Adipocyte (in vitro differentiated cells): ENCODE results near the gene LRRC10.
"Not testable (repeated sequence)": the region's sequence is repeated elsewhere in the genome, so short reads cannot be mapped to it uniquely, and the experiment has no call there.

Source experiments
- DNase-seq: peaks from one replicate; pipeline ENCODE4 v3.0.0-alpha.2; 2015; ENCODE audit warnings: low read depth
- H3K27me3 ChIP-seq: replicated peaks from 2 replicates; pipeline ENCODE4 v1.7.0; 2013; ENCODE audit warnings: mild to moderate bottlenecking, low read length, moderate library complexity; ENCODE audit not compliant: control insufficient read depth, insufficient read depth
- H3K36me3 ChIP-seq: 2 replicates; pipeline ENCODE4 v1.7.0; 2013; ENCODE audit warnings: low read length, mild to moderate bottlenecking, moderate library complexity; ENCODE audit not compliant: control insufficient read depth, insufficient read depth, severe bottlenecking
- H3K4me1 ChIP-seq: 2 replicates; pipeline ENCODE4 v1.7.0; 2013; ENCODE audit warnings: mild to moderate bottlenecking, low read length, moderate library complexity; ENCODE audit not compliant: control insufficient read depth, insufficient read depth
- H3K4me3 ChIP-seq: 2 replicates; pipeline ENCODE4 v1.7.0; 2013; ENCODE audit warnings: mild to moderate bottlenecking, low read length, moderate library complexity
- H3K9ac ChIP-seq: 2 replicates; pipeline ENCODE4 v1.7.0; 2013; ENCODE audit warnings: mild to moderate bottlenecking, low read length, moderate library complexity
- H3K9me3 ChIP-seq: 2 replicates; pipeline ENCODE4 v1.7.0; 2013; ENCODE audit warnings: mild to moderate bottlenecking, low read length, moderate library complexity; ENCODE audit not compliant: control insufficient read depth

Gene LRRC10

GRCh38 chr12:69616025-69616424 is 5.3 kb upstream of the LRRC10 start:
- Histone ChIP-seq H3K36me3 (no peaks in the 10 kb centered on the region), H3K4me1 (peaks cover 4% of the 10 kb centered on the region), H3K9ac (no peak overlapping the region), H3K27me3 (peaks cover 2% of the 10 kb centered on the region), H3K4me3 (no peak overlapping the region), H3K9me3 (no peaks in the 10 kb centered on the region)
- no peak for DNase-seq

GRCh38 chr12:69613351-69613750 is 2.6 kb upstream of the LRRC10 start:
- peaks cover 2% of the 10 kb centered on the region for H3K27me3 ChIP-seq
- H3K9me3 ChIP-seq: no peaks in the 10 kb centered on the region
- no peak for DNase-seq
- no peaks in the 10 kb centered on the region for H3K36me3 ChIP-seq
- no peak overlapping the region for H3K9ac ChIP-seq
- H3K4me1 ChIP-seq: no peaks in the 10 kb centered on the region
- H3K4me3 ChIP-seq: no peak overlapping the region

- no peak overlapping the region for H3K9ac ChIP-seq
- DNase-seq: no peak
- H3K9me3 ChIP-seq: no peaks in the 10 kb centered on the region
- H3K4me3 ChIP-seq: no peak overlapping the region
- no peaks in the 10 kb centered on the region for H3K4me1 ChIP-seq
- no peaks in the 10 kb centered on the region for H3K36me3 ChIP-seq
- no peaks in the 10 kb centered on the region for H3K27me3 ChIP-seq
These were observed 581 bp downstream of the LRRC10 start for GRCh38 chr12:69610126-69610525.

DNA sequence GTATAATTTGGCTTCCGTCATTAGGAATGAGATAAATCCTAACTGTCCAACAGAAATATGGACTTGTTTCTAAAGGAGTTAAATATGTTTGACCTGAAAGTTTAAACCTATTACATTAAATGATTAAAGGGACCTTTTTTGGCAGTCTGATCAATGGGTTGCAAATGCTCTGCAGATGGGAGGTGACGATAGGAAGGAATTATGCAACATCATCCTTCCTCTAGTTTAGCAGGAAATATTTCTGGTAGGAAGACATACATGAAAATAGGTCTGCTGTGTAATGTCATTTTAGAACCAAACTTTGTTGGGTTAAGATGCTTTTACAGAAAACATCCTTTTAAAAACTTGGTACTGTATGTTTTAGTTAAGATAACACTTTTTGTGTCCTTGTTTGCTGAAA is 2.6 kb downstream of the LRRC10 start:
- Histone ChIP-seq H3K4me3 (no peak overlapping the region), H3K9me3 (no peaks in the 10 kb centered on the region), H3K9ac (no peak overlapping the region), H3K36me3 (peaks cover 4% of the 10 kb centered on the region), H3K27me3 (no peaks in the 10 kb centered on the region), H3K4me1 (no peaks in the 10 kb centered on the region)
- DNase-seq: peak; percentile 12

DNA sequence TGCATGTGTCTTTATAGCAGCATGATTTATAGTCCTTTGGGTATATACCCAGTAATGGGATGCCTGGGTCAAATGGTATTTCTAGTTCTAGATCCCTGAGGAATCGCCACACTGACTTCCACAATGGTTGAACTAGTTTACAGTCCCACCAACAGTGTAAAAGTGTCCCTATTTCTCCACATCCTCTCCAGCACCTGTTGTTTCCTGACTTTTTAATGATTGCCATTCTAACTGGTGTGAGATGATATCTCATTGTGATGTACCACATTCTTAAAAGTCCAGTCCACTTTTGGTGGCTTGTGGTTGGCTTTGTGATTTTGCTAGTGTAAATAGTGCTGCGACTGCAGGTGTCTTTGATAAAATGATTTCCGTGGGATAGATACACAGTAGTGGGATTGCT is 6.4 kb downstream of the LRRC10 start:
- H3K4me3 ChIP-seq, H3K9ac ChIP-seq, H3K9me3 ChIP-seq, H3K27me3 ChIP-seq, H3K4me1 ChIP-seq, DNase-seq: not testable (repeated sequence)
- H3K36me3 ChIP-seq: peaks cover 43% of the 10 kb centered on the region

- not testable (repeated sequence) for H3K9me3 ChIP-seq, H3K4me3 ChIP-seq, H3K27me3 ChIP-seq, H3K9ac ChIP-seq, H3K4me1 ChIP-seq, DNase-seq
- peaks cover 50% of the 10 kb centered on the region for H3K36me3 ChIP-seq
These were observed 7.2 kb downstream of the LRRC10 start for GRCh38 chr12:69603556-69603955.

GRCh38 chr12:69602954-69603353 is 7.8 kb downstream of the LRRC10 start:
- Histone ChIP-seq H3K4me3 (no peak overlapping the region), H3K36me3 (peaks cover 56% of the 10 kb centered on the region), H3K27me3 (no peaks in the 10 kb centered on the region), H3K9me3 (no peaks in the 10 kb centered on the region), H3K4me1 (no peaks in the 10 kb centered on the region), H3K9ac (no peak overlapping the region)
- DNase-seq: no peak

GRCh38 chr12:69601962-69602685 is 8.6 kb downstream of the LRRC10 start:
- no peak overlapping the region for H3K4me3 ChIP-seq

DNA sequence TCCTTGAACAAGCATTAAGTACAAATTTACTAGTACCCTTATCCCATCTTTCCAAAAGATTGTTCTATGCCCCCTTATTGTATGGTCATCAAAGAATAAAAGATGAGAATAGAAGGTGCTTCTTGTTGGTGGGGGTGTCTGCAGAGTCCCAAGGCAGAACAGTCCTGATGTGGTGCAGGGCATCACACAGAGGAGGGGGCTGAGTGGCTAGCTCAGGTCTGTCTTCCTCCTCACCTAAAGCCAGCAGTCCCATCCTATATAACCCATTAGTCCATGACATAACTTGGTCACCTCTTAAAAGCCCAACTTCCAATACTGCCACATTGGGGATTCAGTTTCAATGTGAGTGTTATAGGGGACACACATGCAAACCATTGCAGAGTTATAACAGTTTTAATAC is 9.9 kb downstream of the LRRC10 start:
- no peaks in the 10 kb centered on the region for H3K4me1 ChIP-seq
- DNase-seq: no peak
- H3K9me3 ChIP-seq: no peaks in the 10 kb centered on the region
- no peaks in the 10 kb centered on the region for H3K27me3 ChIP-seq
- H3K36me3 ChIP-seq: peaks cover 77% of the 10 kb centered on the region
- H3K4me3 ChIP-seq: no peak overlapping the region
- no peak overlapping the region for H3K9ac ChIP-seq

More at GRCh38 chr12:69601962-69602685, 8.6 kb downstream of the LRRC10 start:
- Histone ChIP-seq H3K9ac (no peak overlapping the region), H3K4me1 (no peaks in the 10 kb centered on the region), H3K36me3 (peaks cover 64% of the 10 kb centered on the region), H3K27me3 (no peaks in the 10 kb centered on the region), H3K9me3 (no peaks in the 10 kb centered on the region)
- DNase-seq: no peak

DNA sequence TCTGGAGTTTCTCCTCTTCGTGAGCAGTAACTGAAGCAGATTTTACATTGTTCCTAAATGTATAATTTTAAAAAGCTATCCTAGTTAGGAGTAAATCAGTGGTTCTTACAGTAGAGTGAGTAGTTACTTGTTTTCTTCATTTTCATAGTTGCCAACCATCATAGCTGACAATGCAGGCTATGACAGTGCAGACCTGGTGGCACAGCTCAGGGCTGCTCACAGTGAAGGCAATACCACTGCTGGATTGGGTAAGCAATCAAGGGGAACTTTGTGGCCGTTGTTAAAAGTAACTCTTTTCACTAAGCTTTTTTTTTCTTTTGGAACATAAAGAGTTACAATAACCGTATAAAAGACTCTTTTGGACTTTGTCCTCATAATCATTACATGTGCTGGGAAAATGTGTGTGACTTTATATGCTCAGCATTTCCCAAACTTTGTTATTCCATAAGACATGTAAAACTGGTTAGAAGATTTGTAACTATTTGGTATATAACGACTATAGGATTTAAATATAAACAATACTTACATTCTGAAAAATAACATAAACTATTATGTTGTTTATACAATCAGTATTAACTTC is 12.4 kb downstream of the LRRC10 start:
- H3K9ac ChIP-seq: no peak overlapping the region
- H3K36me3 ChIP-seq: peaks cover 99% of the 10 kb centered on the region
- DNase-seq: no peak
- no peaks in the 10 kb centered on the region for H3K27me3 ChIP-seq
- no peak overlapping the region for H3K4me3 ChIP-seq
- no peaks in the 10 kb centered on the region for H3K4me1 ChIP-seq
- no peaks in the 10 kb centered on the region for H3K9me3 ChIP-seq

GRCh38 chr12:69595689-69596088 is 15.0 kb downstream of the LRRC10 start:
- Histone ChIP-seq H3K4me1 (no peaks in the 10 kb centered on the region), H3K36me3 (peaks cover 99% of the 10 kb centered on the region), H3K9me3 (no peaks in the 10 kb centered on the region), H3K9ac (no peak overlapping the region), H3K27me3 (no peaks in the 10 kb centered on the region), H3K4me3 (no peak overlapping the region)
- DNase-seq: no peak

DNA sequence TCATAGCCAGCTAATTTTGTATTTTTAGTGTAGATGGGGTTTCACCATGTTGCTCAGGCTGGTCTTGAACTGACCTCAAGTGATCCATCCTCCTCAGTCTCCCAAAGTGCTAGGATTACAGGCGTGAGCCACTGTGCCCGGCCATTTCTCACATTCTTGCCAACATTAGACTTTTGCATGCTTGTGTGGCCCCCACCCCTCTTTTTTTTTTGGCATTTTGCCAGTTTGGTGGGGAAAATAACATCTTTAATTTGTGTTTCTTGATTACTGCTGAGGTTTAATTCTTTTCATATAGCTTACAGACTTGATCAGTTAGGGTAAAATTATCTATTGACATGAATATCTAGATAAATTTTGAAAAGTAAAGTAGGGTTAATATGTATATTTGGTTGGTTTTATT is 21.6 kb downstream of the LRRC10 start:
- Histone ChIP-seq H3K9ac (no peak overlapping the region), H3K27me3 (no peaks in the 10 kb centered on the region), H3K4me3 (no peak overlapping the region), H3K36me3 (peaks cover 74% of the 10 kb centered on the region), H3K9me3 (no peaks in the 10 kb centered on the region), H3K4me1 (peaks cover 7% of the 10 kb centered on the region)
- DNase-seq: no peak
